PC-9 (cell line): Measurements from ENCODE around the gene IQSEC1. TPM values are rescaled to one million over a fixed set of nuclear protein-coding genes. Genes with fewer than 3 reads are reported as not detected.

Source experiments
- BruUV-seq: library from RNA; stranded (reverse); fragments of 400-500 nt; replicated peaks from 2 replicates; lab custom pipeline; 2021; lab: Mats Ljungman, UMichigan
- CTCF ChIA-PET: fragments of 300-600 bp; sonication (Branson Sonifier 250); formaldehyde crosslinking; loops from one replicate; lab custom pipeline; 2022; ENCODE audit warnings: antibody characterized with exemption; lab: Charles Lee
- POLR2A ChIA-PET: fragments of 300-600 bp; sonication (Branson Sonifier 250); formaldehyde crosslinking; loops from one replicate; lab custom pipeline; 2022; ENCODE audit warnings: antibody characterized with exemption; ENCODE audit not compliant: unreplicated experiment; lab: Charles Lee
- DNase-seq, 2 experiments: peaks; one replicate each; pipeline versions ENCODE4 v3.0.0 to v3.0.0-alpha.2; 2015 to 2022; ENCODE audit warnings: mixed read lengths in 1 of 2
- H2AFZ ChIP-seq: fragments of 200-600 bp; sonication (generic); 2 replicates; pipeline ENCODE4 v1.8.1; 2017; ENCODE audit warnings: antibody characterized with exemption
- H3F3A ChIP-seq: fragments of 200-600 bp; sonication (generic); 2 replicates; pipeline ENCODE4 v1.8.1; 2017; ENCODE audit warnings: antibody characterized with exemption, mild to moderate bottlenecking, low read depth; ENCODE audit not compliant: insufficient read depth
- H3K27ac ChIP-seq: fragments of 200-600 bp; sonication (generic); 2 replicates; pipeline ENCODE4 v1.6.1; 2016; ENCODE audit warnings: mixed run types
- H3K27me3 ChIP-seq: fragments of 200-600 bp; sonication (generic); 2 replicates; pipeline ENCODE4 v1.6.1; 2016; ENCODE audit warnings: low read depth, mixed run types; ENCODE audit not compliant: insufficient read depth
- H3K36me3 ChIP-seq: fragments of 200-600 bp; sonication (generic); 2 replicates; pipeline ENCODE4 v1.6.1; 2016; ENCODE audit warnings: low read depth, mixed run types
- H3K4me1 ChIP-seq: fragments of 200-600 bp; sonication (generic); replicated peaks from 2 replicates; pipeline ENCODE4 v1.6.1; 2016; ENCODE audit warnings: mixed run types; ENCODE audit not compliant: insufficient read depth
- H3K4me2 ChIP-seq: fragments of 200-600 bp; sonication (generic); 2 replicates; pipeline ENCODE4 v1.6.1; 2017; ENCODE audit warnings: mixed run types
- H3K4me3 ChIP-seq: fragments of 200-600 bp; sonication (generic); 2 replicates; pipeline ENCODE4 v1.6.1; 2016; ENCODE audit warnings: mixed run types
- H3K79me2 ChIP-seq: fragments of 200-600 bp; sonication (generic); 2 replicates; pipeline ENCODE4 v1.6.1; 2017; ENCODE audit warnings: low read depth, mixed run types
- H3K9me2 ChIP-seq: fragments of 200-600 bp; sonication (generic); 2 replicates; pipeline ENCODE4 v1.8.1; 2017; ENCODE audit warnings: mild to moderate bottlenecking; ENCODE audit not compliant: insufficient read depth
- H3K9me3 ChIP-seq: fragments of 200-600 bp; sonication (generic); 2 replicates; pipeline ENCODE4 v1.8.1; 2016; ENCODE audit warnings: low read depth; ENCODE audit not compliant: insufficient read depth
- H4K20me1 ChIP-seq: fragments of 200-600 bp; sonication (generic); 2 replicates; pipeline ENCODE4 v1.8.1; 2017; ENCODE audit not compliant: insufficient read depth
- CTCF ChIP-seq: fragments of 200-600 bp; sonication (generic); conservative IDR thresholded peaks from 2 replicates; pipeline ENCODE4 v1.6.1; 2017; ENCODE audit warnings: mixed run types, antibody characterized with exemption, mild to moderate bottlenecking, moderate library complexity
- EZH2 ChIP-seq: fragments of 200-600 bp; sonication (generic); IDR thresholded peaks from 2 replicates; pipeline ENCODE4 v1.8.0; 2017; ENCODE audit warnings: antibody characterized with exemption, low read depth
- intact Hi-C: fragments of 100-400 bp; cut with micrococcal nuclease; formaldehyde crosslinking; loops from one replicate; pipeline ENCODE4 v1.10.0; 2022; ENCODE audit not compliant: unreplicated experiment
- total RNA-seq: library from RNA; stranded (reverse); gene quantifications from 2 replicates; pipeline ENCODE4 v1.2.3, GENCODE V29; 2021

IQSEC1 gene
- total RNA-seq, 1 experiment from 2014 or later = 30.7 TPM

- no peaks in the 10 kb centered on the region for H3K9me3 ChIP-seq
- BruUV-seq = no TSS peak
- no peak overlapping the region for H3K27ac ChIP-seq
- no peak overlapping the region for H3K4me3 ChIP-seq
- no peak for TF ChIP-seq CTCF
- no peak for TF ChIP-seq EZH2
- no peak overlapping the region for H3K4me2 ChIP-seq
- POLR2A ChIA-PET = no interaction called here
- no peak for DNase-seq
- H2AFZ ChIP-seq = no peak overlapping the region
- H3K27me3 ChIP-seq = no peaks in the 10 kb centered on the region
- CTCF ChIA-PET = no interaction called here
- H4K20me1 ChIP-seq = peaks cover 61% of the 10 kb centered on the region
- H3K36me3 ChIP-seq = no peaks in the 10 kb centered on the region
- H3K9me2 ChIP-seq = no peaks in the 10 kb centered on the region
- H3K79me2 ChIP-seq = peaks cover 33% of the 10 kb centered on the region
- intact Hi-C loops = no loop called here
- peaks cover 14% of the 10 kb centered on the region for H3K4me1 ChIP-seq
- peaks cover 13% of the 10 kb centered on the region for H3F3A ChIP-seq
Observed at GRCh38 chr3:12968541-12968940, 104.7 kb downstream of the IQSEC1 start.

- ChIA-PET POLR2A (interaction anchor here (0.6 to 1.0 kb wide), 2 partner anchors 32 to 539 kb away, joined by 4 to 11 read pairs; no protein-coding TSS in a partner anchor), CTCF (no interaction called here)
- peak overlapping the region; percentile 96 for H3K4me3 ChIP-seq
Observed at GRCh38 chr3:12967606-12968351, 105.5 kb downstream of the IQSEC1 start.

More at GRCh38 chr3:12967606-12968351, 105.5 kb downstream of the IQSEC1 start:
- Histone ChIP-seq H3K4me1 (peaks cover 14% of the 10 kb centered on the region), H3K79me2 (peaks cover 38% of the 10 kb centered on the region), H3F3A (peaks cover 13% of the 10 kb centered on the region), H3K9me3 (no peaks in the 10 kb centered on the region), H2AFZ (peak overlapping the region; percentile 85; the same call in 1 of the 2 replicates), H3K9me2 (no peaks in the 10 kb centered on the region), H4K20me1 (peaks cover 61% of the 10 kb centered on the region), H3K27me3 (no peaks in the 10 kb centered on the region), H3K36me3 (no peaks in the 10 kb centered on the region), H3K27ac (no peak overlapping the region), H3K4me2 (peak overlapping the region; percentile 100)
- intact Hi-C loops = loop anchor here (2.0 kb wide), 1 partner anchor 19 kb away; no protein-coding TSS in a partner anchor
- no peak for TF ChIP-seq CTCF
- no peak for TF ChIP-seq EZH2
- peak; percentile 40 to 87 for DNase-seq
- no TSS peak for BruUV-seq
